Thoracic aorta (tissue), 2 donors: ENCODE results near the gene SPC25. TPM values are rescaled to one million over a fixed set of nuclear protein-coding genes. Genes with fewer than 3 reads are reported as not detected.
"Not testable (repeated sequence)": the region's sequence is repeated elsewhere in the genome, so short reads cannot be mapped to it uniquely, and the experiment has no call there.

Source experiments
- ATAC-seq: fragments of 150-250 bp; one replicate; pipeline ENCODE4 v1.8.0; 2017; ENCODE audit warnings: low read depth; ENCODE audit not compliant: insufficient number of reproducible peaks, low FRiP score
- DNase-seq: peaks from one replicate; pipeline ENCODE4 v3.0.0-alpha.2; 2020; ENCODE audit warnings: low spot score
- H3K27ac ChIP-seq, 2 donors: fragments of 200-600 bp; sonication (generic); 1 replicate in 1 of 2; 2 replicates in 1 of 2; pipeline ENCODE4 v1.5.1; 2016; ENCODE audit warnings: mild to moderate bottlenecking in 2 of 2, moderate library complexity in 2 of 2
- H3K27me3 ChIP-seq: fragments of 200-600 bp; sonication (generic); replicated peaks from 2 replicates; pipeline ENCODE4 v1.6.0; 2016; ENCODE audit warnings: mild to moderate bottlenecking; ENCODE audit not compliant: insufficient read depth
- H3K36me3 ChIP-seq: fragments of 200-600 bp; sonication (generic); one replicate; pipeline ENCODE4 v1.5.1; 2016
- H3K4me1 ChIP-seq, 2 donors: fragments of 200-600 bp; sonication (generic); 1 replicate in 1 of 2; 2 replicates in 1 of 2; pipeline versions ENCODE4 v1.5.1 to v1.6.0; 2016; ENCODE audit warnings: low read depth in 2 of 2, mild to moderate bottlenecking in 1 of 2; ENCODE audit not compliant: control insufficient read depth in 1 of 2
- H3K4me3 ChIP-seq: fragments of 200-600 bp; sonication (generic); 2 replicates; pipeline ENCODE4 v1.5.1; 2016; ENCODE audit warnings: mild to moderate bottlenecking
- H3K9me3 ChIP-seq: fragments of 200-600 bp; sonication (generic); 2 replicates; pipeline ENCODE4 v1.5.1; 2016
- total RNA-seq, 2 donors: library from RNA; depleted of rRNA; stranded (reverse); fragments of >200 nt; gene quantifications; one replicate each; pipeline versions ENCODE4 v1.1.0 to v1.2.3, GENCODE V29; 2016
- TF ChIP-seq, protein P1 (sequence below): fragments of 200-600 bp; sonication (generic); IDR thresholded peaks from one replicate; pipeline ENCODE4 v1.5.1; 2019; ENCODE audit warnings: antibody characterized with exemption

The SPC25 gene, protein sequence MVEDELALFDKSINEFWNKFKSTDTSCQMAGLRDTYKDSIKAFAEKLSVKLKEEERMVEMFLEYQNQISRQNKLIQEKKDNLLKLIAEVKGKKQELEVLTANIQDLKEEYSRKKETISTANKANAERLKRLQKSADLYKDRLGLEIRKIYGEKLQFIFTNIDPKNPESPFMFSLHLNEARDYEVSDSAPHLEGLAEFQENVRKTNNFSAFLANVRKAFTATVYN
- 1 to 10 TPM in 1 of 2 donors, not detected in 1; 1.1 TPM for total RNA-seq

DNA sequence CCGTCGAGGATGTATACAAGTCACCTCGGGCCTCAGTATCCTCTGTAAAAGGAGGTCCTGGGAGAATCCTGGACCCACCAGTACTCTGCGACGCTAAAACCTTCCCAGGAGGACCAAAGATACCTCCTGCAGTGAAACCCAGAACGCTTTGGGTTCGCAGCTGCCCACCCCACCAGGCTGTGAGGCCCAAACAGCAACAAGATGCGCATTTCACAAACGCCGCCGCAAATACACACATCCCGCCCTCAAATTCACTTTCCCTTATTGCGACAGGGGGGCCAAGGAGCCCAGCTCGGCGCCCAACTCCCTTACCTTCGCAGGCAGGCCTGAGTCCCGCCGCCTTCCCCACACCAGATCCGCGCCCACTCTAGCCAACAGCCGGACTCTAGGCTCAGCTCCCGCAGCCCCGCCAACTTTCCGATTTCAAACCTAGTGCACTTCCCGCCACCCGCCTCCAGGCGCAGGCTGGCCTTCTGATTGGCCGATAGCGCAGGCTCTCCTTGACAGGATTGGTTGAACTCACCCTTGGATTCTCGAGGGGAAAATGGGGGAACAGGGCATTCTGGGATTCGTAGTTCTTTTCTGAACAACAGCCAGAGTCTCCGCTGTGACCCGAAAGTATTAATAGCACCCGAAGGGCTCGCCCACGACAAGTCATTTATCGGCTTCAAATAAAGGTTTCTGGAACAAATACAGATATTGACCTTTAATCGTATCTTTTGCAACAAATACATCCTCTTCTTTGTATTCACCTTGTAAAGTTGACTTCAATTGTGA is at the start of gene SPC25:
Gene SPC25, minus strand, starts transcription at position 425 of the 777 bp plus-strand sequence. CDS start 911 bp downstream, outside the sequence.
- peak within 1 kb of the TSS; percentile 76 for H3K4me3 ChIP-seq
- ATAC-seq = peak; percentile 91

DNA sequence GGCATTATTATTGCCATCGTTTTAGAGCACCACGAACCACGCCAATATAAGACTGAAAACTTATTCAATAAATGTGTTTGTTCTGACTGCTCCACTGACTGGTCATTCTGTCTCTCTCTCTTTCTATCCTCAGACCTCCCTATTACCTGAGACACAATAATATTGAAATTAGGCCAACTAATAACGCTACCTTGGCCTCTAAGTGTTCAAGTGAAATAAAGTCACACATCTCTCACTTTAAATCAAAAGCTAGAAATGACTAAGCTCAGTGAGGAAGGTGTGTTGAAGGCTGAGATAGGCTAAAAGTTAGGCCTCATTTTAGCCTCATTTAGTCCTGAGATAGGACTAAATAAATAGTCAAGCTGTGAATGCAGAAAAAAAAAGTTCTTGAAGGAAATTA is 49.7 kb upstream of the SPC25 start:
- TF ChIP-seq, protein P1, sequence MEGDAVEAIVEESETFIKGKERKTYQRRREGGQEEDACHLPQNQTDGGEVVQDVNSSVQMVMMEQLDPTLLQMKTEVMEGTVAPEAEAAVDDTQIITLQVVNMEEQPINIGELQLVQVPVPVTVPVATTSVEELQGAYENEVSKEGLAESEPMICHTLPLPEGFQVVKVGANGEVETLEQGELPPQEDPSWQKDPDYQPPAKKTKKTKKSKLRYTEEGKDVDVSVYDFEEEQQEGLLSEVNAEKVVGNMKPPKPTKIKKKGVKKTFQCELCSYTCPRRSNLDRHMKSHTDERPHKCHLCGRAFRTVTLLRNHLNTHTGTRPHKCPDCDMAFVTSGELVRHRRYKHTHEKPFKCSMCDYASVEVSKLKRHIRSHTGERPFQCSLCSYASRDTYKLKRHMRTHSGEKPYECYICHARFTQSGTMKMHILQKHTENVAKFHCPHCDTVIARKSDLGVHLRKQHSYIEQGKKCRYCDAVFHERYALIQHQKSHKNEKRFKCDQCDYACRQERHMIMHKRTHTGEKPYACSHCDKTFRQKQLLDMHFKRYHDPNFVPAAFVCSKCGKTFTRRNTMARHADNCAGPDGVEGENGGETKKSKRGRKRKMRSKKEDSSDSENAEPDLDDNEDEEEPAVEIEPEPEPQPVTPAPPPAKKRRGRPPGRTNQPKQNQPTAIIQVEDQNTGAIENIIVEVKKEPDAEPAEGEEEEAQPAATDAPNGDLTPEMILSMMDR = no peak
- no peak for DNase-seq
- H3K36me3 ChIP-seq = no peaks in the 10 kb centered on the region
- H3K27me3 ChIP-seq = no peaks in the 10 kb centered on the region
- no peaks in the 10 kb centered on the region for H3K9me3 ChIP-seq
- H3K4me1 ChIP-seq = no peaks in the 10 kb centered on the region
- no peak overlapping the region for H3K4me3 ChIP-seq
- no peak for ATAC-seq
- no peak overlapping the region for H3K27ac ChIP-seq

More for the DNA sequence above, at the start of gene SPC25:
- Histone ChIP-seq H3K27ac (no peak within 1 kb of the TSS), H3K36me3 (no peaks in the 10 kb centered on the region), H3K4me1 (no peaks in the 10 kb centered on the region), H3K27me3 (no peaks in the 10 kb centered on the region), H3K9me3 (no peaks in the 10 kb centered on the region)
- peak; percentile 34 for DNase-seq
- TF ChIP-seq, protein P1 = peak; percentile 9

DNA sequence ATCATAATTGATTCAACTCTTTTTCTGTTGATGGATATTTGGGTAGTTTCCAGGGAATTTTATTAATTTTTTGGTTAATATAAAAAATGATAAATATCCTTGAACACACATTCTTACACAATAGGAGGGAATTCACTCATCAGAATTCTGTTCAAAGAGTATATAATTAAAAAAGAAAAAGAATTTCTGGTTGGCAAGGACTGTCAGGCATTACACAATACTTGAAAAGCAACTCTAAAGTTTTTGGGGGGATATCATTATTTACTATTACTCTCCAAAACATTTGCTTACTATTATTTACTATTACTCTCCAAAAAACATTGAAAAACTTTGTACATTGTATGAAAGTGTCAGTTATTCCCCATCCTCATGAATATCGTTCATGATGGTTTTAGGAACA is 48.8 kb upstream of the SPC25 start:
- no peaks in the 10 kb centered on the region for H3K4me1 ChIP-seq
- no peaks in the 10 kb centered on the region for H3K27me3 ChIP-seq
- TF ChIP-seq, protein P1 = no peak
- H3K9me3 ChIP-seq = no peaks in the 10 kb centered on the region
- H3K4me3 ChIP-seq = no peak overlapping the region
- no peak for ATAC-seq
- no peaks in the 10 kb centered on the region for H3K36me3 ChIP-seq
- no peak overlapping the region for H3K27ac ChIP-seq
- DNase-seq = no peak

DNA sequence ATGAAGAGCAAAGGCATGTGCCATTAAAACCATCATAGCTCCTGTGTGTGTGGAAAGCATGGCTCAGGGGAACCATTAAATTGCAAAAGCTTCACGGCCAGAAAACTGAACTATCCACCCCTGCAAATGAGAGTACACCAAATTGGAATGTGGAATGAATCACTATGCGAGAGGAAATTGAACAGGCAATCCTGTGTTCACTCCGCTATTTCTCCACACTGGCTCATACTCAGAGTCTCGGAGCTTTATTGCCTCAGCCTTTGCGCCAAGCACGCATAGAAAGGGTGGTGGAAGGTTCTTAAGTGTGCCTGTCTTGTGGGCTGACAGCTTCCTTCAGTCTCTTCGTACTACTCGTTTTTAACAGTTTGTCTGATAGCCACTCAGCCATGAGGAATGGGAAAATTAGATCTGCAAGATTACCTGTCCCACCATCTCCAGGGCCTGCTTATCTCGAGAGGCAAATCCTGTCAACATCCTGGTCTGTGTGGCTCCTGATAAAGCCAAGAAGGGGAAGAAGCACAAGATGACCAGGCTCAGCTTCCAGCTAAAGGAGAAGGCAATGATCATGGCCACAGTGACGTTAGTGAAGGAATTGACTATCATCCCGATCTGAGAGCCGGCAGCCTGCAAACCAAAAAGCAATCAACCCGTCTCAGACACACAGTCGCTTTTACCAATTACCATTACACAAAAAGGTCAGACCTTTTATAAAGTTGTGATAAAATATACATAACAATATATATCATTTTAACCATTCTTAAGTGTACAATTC is 45.8 kb upstream of the SPC25 start:
- Histone ChIP-seq H3K4me3 (no peak overlapping the region), H3K9me3 (no peaks in the 10 kb centered on the region), H3K27ac (no peak overlapping the region), H3K36me3 (no peaks in the 10 kb centered on the region), H3K4me1 (no peaks in the 10 kb centered on the region), H3K27me3 (no peaks in the 10 kb centered on the region)
- DNase-seq (no peak), ATAC-seq (no peak)
- TF ChIP-seq, protein P1 = no peak

DNA sequence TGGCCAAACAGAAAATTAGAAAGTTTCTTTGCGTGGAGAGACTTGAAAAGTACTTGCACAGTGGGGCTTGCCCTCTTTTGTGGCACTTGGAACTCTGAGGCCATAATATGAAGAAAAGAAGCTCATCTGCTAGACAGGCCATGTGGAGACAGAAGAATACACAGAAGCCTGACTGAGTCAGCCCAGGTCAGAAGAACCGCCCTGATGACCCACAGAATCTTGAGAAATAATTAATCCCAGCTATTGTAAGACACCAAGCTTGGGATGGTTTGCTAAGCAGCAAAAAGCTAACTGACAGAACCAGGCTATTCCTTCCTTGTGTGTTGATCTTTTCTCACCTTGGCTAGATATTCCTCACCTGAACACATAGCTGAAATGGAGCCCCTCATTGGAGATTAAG is 44.6 kb upstream of the SPC25 start:
- H3K4me1 ChIP-seq = no peaks in the 10 kb centered on the region
- H3K27me3 ChIP-seq = no peaks in the 10 kb centered on the region
- no peaks in the 10 kb centered on the region for H3K36me3 ChIP-seq
- no peaks in the 10 kb centered on the region for H3K9me3 ChIP-seq
- H3K27ac ChIP-seq = no peak overlapping the region
- DNase-seq (no peak), ATAC-seq (no peak)
- TF ChIP-seq, protein P1 = no peak
- H3K4me3 ChIP-seq = no peak overlapping the region

DNA sequence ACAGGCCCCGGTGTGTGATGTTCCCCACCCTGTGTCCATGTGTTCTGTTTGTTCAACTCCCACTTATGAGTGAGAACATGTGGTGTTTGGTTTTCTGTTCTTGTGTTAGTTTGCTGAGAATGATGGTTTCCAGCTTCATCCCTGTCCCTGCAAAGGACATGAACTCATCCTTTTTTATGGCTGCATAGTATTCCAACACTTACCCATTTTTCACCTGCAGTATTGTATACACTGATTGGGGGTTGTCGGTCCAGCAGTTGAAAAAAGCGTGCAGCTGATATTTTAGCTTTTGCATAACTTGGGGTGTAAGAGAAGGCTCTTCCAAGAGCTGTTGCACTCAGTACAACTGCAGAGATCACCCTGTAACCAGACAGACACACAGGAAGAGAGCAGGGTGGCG is 41.9 kb upstream of the SPC25 start:
- H3K27me3 ChIP-seq, DNase-seq, ATAC-seq, H3K9me3 ChIP-seq, H3K4me1 ChIP-seq, H3K4me3 ChIP-seq, H3K27ac ChIP-seq, H3K36me3 ChIP-seq: not testable (repeated sequence)
